HG03460 (cell line): Measurements from ENCODE around the gene UBA1.
A peak's percentile ranks its signal among the peaks of the same experiment; 100 is the strongest.

Experiments used
- ATAC-seq: cut with Tn5 transposase; IDR thresholded peaks from one replicate; pipeline ENCODE4 v1.9.1; 2021; ENCODE audit not compliant: unreplicated experiment

Gene UBA1

DNA sequence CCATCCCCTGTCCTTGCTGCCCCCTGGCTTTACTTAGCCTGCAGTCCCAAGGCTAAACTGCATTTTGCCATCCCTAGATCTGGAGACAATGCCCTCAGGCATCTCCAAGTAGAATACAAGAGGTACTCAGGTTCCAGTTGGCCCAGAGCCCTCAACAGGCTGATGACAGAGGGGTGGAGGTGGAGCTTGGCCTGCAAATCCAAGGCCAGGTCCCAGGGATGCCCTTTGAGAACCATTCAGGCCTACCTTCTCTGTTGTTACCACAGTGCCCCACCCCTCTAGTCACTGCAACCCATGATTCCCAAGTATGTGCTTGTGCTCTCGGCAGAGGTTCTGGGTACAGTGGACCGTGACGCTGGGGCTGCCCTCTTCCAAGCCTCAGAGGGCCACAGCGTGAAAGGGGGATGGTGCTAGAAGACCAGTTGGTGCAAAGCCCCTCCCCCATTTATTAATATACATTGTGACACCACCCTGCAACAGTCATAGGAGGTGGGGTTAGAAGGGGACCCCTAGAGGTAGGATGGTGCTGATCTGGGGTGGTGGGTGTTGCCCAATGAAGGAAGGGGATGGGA lies 6.4 kb upstream of the UBA1 start:
- no peak for ATAC-seq

GRCh38 chrX:47189906-47190305 lies 3.7 kb upstream of the UBA1 start:
- ATAC-seq, result no peak

GRCh38 chrX:47190445-47191269 lies 3.0 kb upstream of the UBA1 start:
- peak; percentile 70 for ATAC-seq

DNA sequence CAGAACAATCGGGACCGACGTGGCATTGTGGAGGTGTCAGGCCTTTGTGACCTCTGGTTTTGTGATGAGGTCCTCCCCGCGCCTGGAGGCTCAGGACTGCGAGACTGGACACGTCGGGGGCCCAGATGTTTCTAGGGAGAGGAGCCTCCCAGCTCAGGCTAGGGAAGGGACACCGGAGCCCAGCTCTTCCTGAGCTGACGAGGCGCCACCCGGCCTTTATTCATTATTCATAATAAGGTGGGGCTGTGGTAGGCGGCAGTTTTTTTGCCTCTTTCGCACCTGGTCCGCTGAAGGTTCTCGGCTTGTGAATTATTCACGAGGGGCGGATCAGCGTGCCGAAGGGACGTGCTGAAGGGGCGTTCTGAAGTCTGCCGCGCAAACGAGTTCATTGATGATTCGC lies 2.3 kb upstream of the UBA1 start:
- ATAC-seq, result no peak

GRCh38 chrX:47191806-47192401 lies 1.7 kb upstream of the UBA1 start:
- ATAC-seq, result no peak

DNA sequence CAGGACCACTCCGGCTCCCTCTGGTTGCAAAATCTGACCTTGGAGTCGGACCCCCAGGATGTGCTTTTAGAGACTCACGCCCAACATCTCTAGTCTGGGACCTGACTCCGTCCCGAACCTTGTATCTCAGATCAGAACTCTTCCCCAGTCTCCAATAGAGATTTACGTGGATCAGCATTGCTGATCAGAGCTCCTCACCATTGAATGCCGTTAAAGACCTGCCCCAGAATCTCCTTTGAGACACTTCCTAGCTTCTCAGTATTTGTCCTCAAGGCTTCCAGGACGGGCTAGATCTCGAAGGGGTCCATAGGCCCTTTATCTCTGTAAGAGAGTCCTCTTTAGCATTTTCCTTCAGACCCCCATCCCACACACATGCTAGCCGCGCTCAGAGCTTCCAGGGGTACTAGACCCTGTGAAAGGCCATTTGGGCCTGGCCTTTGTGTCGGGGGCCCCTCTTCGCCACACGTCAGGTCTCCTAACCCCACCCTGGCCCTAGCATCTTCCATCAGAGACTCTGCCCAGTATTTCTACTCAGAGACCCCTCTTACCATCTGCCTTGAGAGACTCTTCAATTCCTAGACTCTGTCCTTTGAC lies 662 bp downstream of the UBA1 start:
- no peak for ATAC-seq

DNA sequence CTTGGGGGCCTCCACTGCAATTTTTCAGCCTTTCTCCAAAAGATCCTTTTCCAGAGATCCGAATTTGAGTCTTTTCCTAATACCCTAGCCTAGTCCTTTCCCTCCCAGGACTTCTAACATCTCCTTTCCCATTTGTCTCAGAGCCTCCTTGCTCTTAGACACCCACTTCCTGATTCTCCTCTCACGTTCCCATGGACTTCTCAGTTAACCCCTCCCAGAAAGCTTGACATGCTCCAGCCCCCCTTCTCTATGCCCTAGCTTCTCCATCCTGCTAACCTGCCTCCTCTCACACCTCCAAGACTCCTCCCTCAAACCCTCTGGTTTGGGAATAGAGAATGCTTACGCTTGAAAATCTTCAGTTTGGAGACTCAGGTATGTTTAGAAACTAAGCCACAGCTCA lies 2.5 kb downstream of the UBA1 start:
- ATAC-seq, result no peak

GRCh38 chrX:47197526-47197925 lies 3.9 kb downstream of the UBA1 start:
- ATAC-seq, result no peak

DNA sequence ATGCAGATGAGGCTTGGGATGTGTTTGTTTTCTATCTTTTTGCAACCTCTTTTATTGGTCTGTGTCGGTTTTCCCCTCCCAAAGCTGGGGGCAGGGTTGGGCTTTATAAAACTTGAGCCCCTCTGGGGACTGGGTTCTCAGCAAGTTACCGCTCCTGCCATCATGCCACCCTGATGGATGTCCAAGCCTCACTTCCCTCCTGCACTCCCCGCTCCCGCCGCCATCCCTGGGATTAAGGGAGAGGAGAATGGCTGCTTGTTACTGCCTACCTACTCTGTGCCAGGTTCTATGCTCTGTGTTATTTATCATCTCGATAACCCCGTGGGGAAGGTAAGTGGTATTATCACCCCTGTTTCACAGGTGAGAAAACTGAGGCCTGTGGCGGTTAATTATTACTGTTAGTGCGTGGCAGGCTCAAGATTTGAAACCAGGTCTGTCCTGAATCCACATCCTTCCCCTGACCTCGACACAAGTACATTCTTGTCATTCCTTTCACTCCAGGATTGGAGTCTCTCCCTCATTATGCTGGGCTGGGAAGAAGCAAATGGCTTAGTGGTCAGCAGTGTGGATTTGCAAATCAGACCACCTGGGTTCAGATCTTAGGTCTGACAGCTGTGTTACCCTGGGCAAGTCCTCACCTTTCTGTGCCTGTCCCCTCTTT lies 4.5 kb downstream of the UBA1 start:
- no peak for ATAC-seq

DNA sequence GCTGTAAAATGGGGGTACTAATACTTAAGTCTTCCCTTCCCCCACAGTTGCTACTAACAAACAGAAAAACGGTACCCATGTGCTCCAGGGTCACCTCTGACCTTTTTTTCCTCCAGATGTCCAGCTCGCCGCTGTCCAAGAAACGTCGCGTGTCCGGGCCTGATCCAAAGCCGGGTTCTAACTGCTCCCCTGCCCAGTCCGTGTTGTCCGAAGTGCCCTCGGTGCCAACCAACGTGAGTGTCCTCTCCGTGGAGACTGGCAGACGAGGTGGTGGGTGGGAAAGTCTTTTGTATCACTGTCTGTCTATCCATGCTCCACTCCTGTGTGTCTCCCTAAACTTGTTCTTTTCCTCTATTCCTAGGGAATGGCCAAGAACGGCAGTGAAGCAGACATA lies 5.1 kb downstream of the UBA1 start:
- ATAC-seq, result no peak

DNA sequence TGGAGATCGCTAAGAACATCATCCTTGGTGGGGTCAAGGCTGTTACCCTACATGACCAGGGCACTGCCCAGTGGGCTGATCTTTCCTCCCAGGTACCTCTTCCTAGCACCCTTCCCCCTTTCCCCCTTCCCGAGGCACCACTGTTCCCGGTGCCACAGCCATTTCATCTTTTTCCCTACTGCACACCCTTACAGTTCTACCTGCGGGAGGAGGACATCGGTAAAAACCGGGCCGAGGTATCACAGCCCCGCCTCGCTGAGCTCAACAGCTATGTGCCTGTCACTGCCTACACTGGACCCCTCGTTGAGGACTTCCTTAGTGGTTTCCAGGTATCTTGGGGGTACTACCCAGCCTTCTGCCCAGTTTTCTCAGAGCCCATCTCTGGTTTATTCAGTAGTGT lies 5.7 kb downstream of the UBA1 start:
- no peak for ATAC-seq

DNA sequence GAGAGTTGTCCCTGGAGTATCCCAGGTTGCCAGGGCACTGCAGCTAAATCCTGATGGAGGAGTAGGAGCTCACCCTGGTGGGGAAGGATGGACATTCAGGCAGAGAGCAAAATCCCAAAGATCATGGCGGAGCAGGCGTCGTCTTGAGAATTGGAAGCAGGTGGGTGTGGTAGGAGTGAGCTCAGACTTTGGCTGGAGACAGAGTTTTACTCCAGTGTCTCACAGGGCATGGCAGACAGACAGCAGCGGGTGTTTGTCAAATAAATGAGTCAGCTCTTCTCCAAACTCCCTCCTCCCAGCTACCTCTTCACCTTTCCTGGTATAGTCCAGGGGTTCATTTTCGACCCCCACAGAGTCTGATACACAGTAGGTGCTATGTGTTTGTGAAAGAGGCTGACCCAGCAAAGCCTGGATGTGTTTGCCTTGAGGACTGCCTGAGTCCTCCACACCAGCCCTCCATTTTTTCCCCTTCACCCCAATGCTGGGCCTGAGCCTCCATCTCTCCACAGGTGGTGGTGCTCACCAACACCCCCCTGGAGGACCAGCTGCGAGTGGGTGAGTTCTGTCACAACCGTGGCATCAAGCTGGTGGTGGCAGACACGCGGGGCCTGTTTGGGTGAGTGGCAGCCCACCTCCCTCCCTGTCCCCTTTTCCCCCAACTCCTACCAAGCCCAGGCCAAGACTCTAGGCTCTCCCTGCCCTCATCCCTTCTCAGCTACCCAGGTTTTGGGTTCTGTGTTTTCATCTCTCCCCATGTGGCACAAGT lies 6.9 kb downstream of the UBA1 start:
- no peak for ATAC-seq

DNA sequence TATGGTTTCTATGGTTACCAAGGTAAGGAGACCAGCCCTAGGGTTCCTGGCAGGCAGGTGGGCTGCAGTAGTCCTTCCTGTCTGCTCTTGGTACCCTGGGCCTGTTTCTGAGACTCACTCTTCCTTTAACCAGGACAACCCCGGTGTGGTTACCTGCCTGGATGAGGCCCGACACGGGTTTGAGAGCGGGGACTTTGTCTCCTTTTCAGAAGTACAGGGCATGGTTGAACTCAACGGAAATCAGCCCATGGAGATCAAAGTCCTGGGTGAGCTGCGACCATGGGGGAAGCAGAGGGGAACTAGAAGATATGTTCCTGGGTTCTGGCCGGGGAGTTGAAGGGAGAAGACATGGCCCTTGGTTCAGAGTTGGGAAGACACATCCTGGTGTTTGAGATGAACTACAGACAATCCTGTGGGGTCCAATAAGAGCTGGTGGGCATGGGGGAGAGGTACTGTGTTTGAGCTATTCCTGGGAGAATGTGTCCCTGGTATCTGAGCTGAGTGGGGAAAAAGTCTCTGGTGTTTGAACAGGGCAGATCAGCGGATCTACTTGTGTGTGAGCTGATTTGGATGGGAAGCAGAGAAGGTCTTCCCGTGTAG lies 7.8 kb downstream of the UBA1 start:
- no peak for ATAC-seq

DNA sequence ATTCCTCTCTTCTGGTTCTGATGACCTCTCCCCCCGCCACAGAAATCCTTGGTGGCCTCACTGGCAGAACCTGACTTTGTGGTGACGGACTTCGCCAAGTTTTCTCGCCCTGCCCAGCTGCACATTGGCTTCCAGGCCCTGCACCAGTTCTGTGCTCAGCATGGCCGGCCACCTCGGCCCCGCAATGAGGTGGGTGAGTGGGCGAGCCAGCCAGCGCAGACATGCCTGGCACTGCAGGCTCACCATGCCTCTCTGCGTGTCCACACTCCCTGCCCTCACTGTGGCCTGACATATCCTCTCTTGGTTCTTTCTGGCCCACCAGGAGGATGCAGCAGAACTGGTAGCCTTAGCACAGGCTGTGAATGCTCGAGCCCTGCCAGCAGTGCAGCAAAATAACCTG lies 8.7 kb downstream of the UBA1 start:
- ATAC-seq, result no peak

DNA sequence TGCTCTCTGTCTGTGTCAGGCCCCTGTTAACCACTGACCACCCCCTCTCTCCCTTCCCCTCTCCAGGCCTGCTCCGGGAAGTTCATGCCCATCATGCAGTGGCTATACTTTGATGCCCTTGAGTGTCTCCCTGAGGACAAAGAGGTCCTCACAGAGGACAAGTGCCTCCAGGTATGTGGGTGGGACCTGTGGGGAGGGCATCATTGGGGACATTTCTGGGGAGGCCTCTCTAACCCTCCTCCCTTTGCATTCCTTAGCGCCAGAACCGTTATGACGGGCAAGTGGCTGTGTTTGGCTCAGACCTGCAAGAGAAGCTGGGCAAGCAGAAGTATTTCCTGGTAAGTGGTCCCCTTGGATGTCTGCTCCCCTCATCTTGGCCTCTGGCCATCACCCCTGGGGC lies 9.2 kb downstream of the UBA1 start:
- ATAC-seq, result no peak

DNA sequence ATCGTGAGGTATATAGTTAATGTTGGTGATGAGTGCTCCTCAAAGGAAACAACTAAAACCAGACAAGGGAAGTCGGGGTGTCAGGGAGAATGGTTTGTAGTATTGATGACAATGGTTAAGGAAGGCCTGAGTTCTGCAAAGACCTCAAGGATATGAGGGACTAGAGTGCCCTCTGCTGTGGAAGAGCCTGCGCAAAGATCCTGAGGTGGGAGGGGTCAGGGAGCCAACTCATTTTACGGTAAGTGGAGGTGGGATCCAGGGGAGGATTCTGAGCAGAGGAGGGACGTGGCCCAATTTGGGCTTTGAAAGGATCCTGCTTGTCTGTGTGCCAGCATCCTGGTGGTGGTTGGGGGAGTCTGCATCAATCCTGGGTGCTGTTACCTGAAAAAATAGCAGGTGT lies 11.3 kb downstream of the UBA1 start:
- no peak for ATAC-seq

- ATAC-seq, result no peak
Observed at GRCh38 chrX:47206316-47206715, 12.7 kb downstream of the UBA1 start.

- no peak for ATAC-seq
Observed at GRCh38 chrX:47208108-47208507, 14.5 kb downstream of the UBA1 start.

GRCh38 chrX:47209508-47210238 lies 16.0 kb downstream of the UBA1 start:
- ATAC-seq, result no peak
